Fibroblast of the aortic adventitia (primary cell): Measurements from ENCODE around the gene CCDC188. TPM values are rescaled to one million over a fixed set of nuclear protein-coding genes. Genes with fewer than 3 reads are reported as not detected.

ENCODE experiments used
- DNase-seq: peaks from one replicate; pipeline ENCODE4 v3.0.0-alpha.2; 2010; ENCODE audit warnings: low read depth
- H3K4me3 ChIP-seq: 2 replicates; pipeline ENCODE4 v1.5.1; 2011; ENCODE audit warnings: low read depth, mild to moderate bottlenecking, control low read depth, low read length, moderate library complexity
- total RNA-seq: library from RNA; depleted of rRNA; stranded (reverse); fragments of >200 nt; gene quantifications from 2 replicates; pipeline ENCODE4 v1.2.3, GENCODE V29; 2012; ENCODE audit warnings: low replicate concordance
- TF ChIP-seq, protein P1 (sequence below): IDR thresholded peaks from 2 replicates; pipeline ENCODE4 v1.5.1; 2011; ENCODE audit warnings: mild to moderate bottlenecking, low read length, control low read depth, inconsistent platforms; ENCODE audit not compliant: insufficient read depth

CCDC188 gene
- total RNA-seq, 1 donor = 0.45 TPM

DNA sequence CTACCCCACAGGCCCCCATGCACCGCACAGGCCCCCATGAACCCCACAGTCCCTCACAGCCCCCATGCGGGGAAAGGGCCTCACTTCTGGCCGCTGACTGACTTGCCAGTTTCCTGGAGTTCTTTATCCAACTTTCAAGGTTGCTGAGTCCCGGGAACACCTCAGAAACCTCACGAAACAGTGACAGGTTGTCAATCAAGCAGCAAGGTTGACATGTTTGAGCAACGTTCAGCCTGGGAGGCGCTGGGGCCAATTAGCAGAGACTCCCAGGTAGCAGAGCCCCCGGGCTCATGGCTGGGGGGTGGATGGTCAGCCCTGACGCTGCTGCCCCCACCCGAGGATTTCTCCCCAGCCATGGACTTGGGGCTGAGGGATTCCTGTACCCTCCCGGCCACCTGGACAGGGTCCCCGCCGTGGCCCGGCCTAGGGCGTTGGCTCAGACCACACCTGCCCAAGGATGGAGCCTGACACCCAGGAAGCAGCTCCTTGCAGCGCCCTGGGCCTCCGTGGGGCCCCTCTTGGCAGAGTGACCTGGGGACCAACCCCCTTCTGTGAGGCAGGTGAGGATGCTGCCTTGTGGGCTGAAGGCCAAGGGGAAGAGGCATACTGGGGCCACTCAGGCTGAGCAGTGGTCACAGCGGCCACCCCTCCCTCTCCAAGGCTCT lies 33.8 kb upstream of the CCDC188 start:
- TF ChIP-seq, protein P1, sequence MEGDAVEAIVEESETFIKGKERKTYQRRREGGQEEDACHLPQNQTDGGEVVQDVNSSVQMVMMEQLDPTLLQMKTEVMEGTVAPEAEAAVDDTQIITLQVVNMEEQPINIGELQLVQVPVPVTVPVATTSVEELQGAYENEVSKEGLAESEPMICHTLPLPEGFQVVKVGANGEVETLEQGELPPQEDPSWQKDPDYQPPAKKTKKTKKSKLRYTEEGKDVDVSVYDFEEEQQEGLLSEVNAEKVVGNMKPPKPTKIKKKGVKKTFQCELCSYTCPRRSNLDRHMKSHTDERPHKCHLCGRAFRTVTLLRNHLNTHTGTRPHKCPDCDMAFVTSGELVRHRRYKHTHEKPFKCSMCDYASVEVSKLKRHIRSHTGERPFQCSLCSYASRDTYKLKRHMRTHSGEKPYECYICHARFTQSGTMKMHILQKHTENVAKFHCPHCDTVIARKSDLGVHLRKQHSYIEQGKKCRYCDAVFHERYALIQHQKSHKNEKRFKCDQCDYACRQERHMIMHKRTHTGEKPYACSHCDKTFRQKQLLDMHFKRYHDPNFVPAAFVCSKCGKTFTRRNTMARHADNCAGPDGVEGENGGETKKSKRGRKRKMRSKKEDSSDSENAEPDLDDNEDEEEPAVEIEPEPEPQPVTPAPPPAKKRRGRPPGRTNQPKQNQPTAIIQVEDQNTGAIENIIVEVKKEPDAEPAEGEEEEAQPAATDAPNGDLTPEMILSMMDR = no peak
- H3K4me3 ChIP-seq = no peak overlapping the region
- no peak for DNase-seq

DNA sequence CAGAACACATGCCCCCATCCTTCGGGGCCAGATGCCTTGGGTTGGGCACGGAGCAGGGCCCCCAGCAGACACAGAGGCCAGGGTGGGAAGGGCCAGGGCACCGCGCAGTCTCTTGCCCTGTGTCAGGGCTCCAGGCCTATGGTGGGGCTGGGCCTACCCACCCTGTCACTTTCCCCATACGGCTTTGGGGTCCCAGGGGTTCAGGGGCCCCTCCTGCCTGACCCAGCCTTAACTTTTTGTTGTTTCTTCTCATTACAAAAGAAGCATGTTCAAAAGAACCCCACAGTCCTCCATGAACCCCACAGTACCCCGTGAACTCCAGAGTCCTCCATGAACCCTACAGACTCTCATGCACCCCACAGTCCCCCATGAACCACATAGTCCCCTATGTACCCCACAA lies 33.0 kb upstream of the CCDC188 start:
- no peak overlapping the region for H3K4me3 ChIP-seq
- TF ChIP-seq, protein P1 = no peak
- DNase-seq = no peak

DNA sequence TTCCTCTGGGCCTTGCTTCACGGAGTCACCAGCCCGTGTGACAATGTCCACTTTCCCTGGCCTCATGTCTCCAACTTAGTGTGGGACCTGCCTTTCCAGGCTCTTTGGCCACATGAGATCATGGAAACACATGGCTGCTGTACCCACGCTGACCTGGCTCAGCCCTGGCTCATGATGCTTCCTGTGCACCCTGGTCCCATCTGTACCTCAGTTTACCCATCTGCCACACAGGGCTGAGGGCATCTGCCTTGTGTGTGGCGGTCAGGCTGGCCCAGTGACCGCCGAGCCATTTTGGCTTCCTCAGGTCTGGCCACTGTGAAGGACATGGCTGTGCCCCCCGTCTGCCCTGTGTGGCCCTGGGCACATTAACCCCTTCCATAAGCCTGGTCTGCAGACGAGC lies 32.2 kb upstream of the CCDC188 start:
- TF ChIP-seq, protein P1 = no peak
- no peak overlapping the region for H3K4me3 ChIP-seq
- no peak for DNase-seq

DNA sequence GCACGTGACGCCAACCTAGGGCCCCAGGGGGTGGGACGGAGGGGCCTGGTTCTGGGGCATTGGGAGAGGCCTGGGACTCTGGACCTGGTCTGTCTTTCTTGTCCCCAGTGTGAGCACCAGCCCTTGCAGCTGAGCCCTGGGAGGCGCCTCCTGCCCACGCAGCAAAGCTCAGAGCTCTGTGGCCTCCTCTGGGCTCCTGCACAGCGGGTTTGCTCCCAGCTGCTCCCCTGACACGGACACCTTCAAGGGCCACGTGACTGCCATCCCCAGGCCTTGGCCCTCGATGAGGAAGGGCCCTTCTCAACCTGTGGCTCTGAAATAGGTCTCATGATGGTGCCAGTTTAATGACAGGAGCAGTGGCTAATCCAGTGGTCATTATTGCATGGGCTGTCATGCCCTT lies 31.5 kb upstream of the CCDC188 start:
- no peak overlapping the region for H3K4me3 ChIP-seq
- DNase-seq = no peak
- TF ChIP-seq, protein P1 = no peak

DNA sequence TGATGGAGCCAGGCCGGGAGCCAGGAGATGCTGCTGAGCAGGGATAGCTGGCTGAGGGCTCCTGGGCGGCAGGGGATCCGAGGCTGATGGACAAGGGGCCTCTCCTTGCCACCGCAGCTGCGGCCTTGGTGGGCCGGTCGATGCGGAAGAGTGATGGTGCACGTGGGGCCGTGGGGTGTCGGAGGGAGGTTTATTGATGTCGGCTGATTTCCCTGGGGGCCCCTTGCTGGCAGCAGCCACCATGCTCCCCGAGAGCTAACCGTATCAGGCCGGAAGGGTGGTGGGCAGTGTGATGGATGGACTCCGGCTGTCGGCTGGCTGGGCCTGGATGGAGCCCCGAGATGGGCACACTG lies 31.0 kb upstream of the CCDC188 start:
- no peak overlapping the region for H3K4me3 ChIP-seq
- TF ChIP-seq, protein P1 = no peak
- no peak for DNase-seq

DNA sequence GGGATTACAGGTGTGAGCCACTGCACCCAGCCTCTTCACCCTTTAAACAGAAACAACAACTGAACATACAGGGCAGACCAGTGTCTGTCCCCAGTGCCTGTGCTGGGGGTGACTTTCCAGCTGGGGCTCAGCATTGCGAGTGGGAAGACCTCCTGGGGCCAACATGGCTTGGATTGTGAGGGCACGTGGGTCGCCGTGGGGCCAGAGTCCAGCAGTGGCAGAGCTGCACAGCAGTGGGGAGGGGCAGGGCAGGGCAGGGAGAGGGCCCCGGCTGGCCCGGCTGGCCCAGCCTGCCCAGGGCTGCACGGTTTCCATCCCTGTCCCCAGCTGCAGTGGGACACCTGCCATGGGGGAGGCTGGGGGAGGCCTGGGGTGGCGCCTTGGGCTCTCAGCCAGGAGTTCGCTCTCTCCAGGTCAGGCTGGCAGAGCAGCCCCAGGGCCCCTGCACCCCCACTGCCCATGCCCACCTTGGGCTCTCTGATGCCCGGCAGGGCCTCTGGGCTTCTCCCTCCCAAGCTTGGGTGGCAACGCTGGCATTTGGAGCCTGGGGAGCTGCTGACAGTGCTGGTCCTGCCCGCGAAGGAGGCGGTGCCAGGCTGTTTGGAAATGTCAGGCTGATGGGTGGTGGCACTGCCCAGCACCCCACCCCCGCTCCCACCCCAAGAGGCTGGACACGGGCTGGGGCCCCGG lies 30.5 kb upstream of the CCDC188 start:
- H3K4me3 ChIP-seq = no peak overlapping the region
- no peak for DNase-seq
- TF ChIP-seq, protein P1 = no peak
